IMR-90 (cell line): ENCODE results near the gene ZNF98. TPM values are rescaled to one million over a fixed set of nuclear protein-coding genes. Genes with fewer than 3 reads are reported as not detected.

ENCODE experiments used
- ATAC-seq: fragments of 200-7000 bp; cut with Tn5 transposase; 2 replicates; pipeline ENCODE4 v1.9.1; 2020; ENCODE audit warnings: low read depth, mild to moderate bottlenecking, moderate library complexity
- BruUV-seq: library from RNA; stranded (reverse); fragments of 400-500 nt; replicated peaks from 2 replicates; lab custom pipeline; 2021; lab: Mats Ljungman, UMichigan
- CTCF ChIA-PET: fragments of 300-600 bp; formaldehyde crosslinking; extraction: SDS; loops from one replicate; lab custom pipeline; 2021; ENCODE audit warnings: antibody characterized with exemption; lab: Yijun Ruan, JAX
- POLR2A ChIA-PET: fragments of 300-600 bp; sonication (Branson Sonifier 250); formaldehyde crosslinking; loops from one replicate; lab custom pipeline; 2022; ENCODE audit warnings: antibody characterized with exemption; ENCODE audit not compliant: unreplicated experiment; lab: Charles Lee
- DNase-seq: peaks from one replicate; pipeline ENCODE4 v3.0.0; 2013
- H2AFZ ChIP-seq: replicated peaks from 2 replicates; pipeline ENCODE3; 2013; ENCODE audit warnings: low read length, mild to moderate bottlenecking; ENCODE audit not compliant: poor library complexity
- H2AK5ac ChIP-seq: 2 replicates; pipeline ENCODE4 v1.6.1; 2013; ENCODE audit warnings: low read depth, low read length, inconsistent platforms
- H2AK9ac ChIP-seq: replicated peaks from 2 replicates; pipeline ENCODE3; 2013; ENCODE audit warnings: mild to moderate bottlenecking, low read depth, low read length, moderate library complexity; ENCODE audit not compliant: poor library complexity
- H2BK120ac ChIP-seq: 2 replicates; pipeline ENCODE4 v1.6.1; 2013; ENCODE audit warnings: low read depth, low read length, inconsistent platforms
- H2BK15ac ChIP-seq: 3 replicates; pipeline ENCODE4 v1.6.1; 2013; ENCODE audit warnings: low read depth, low read length, inconsistent platforms
- H2BK20ac ChIP-seq: 2 replicates; pipeline ENCODE4 v1.6.1; 2013; ENCODE audit warnings: low read depth, mild to moderate bottlenecking, inconsistent platforms, low read length, moderate library complexity
- H2BK5ac ChIP-seq: 2 replicates; pipeline ENCODE4 v1.6.1; 2013; ENCODE audit warnings: mild to moderate bottlenecking, low read depth, low read length, inconsistent platforms; ENCODE audit not compliant: poor library complexity, severe bottlenecking
- H3K14ac ChIP-seq: replicated peaks from 2 replicates; pipeline ENCODE4 v1.6.1; 2013; ENCODE audit warnings: low read depth, low read length, inconsistent platforms
- H3K18ac ChIP-seq: 2 replicates; pipeline ENCODE4 v1.6.1; 2013; ENCODE audit warnings: low read depth, low read length, control low read depth
- H3K23ac ChIP-seq: 2 replicates; pipeline ENCODE4 v1.6.1; 2013; ENCODE audit warnings: low read depth, low read length, inconsistent platforms
- H3K27ac ChIP-seq: 2 replicates; pipeline ENCODE4 v1.5.1; 2013; ENCODE audit warnings: mild to moderate bottlenecking, control low read depth, low read length; ENCODE audit not compliant: insufficient read depth
- H3K27me3 ChIP-seq: 2 replicates; pipeline ENCODE4 v1.6.1; 2013; ENCODE audit warnings: low read length; ENCODE audit not compliant: control insufficient read depth, insufficient read depth
- H3K36me3 ChIP-seq: 2 replicates; pipeline ENCODE4 v1.6.1; 2013; ENCODE audit warnings: low read length, mixed read lengths; ENCODE audit not compliant: control insufficient read depth, insufficient read depth
- H3K4ac ChIP-seq: 2 replicates; pipeline ENCODE4 v1.6.1; 2013; ENCODE audit warnings: low read depth, low read length, inconsistent platforms
- H3K4me1 ChIP-seq: 2 replicates; pipeline ENCODE4 v1.6.1; 2013; ENCODE audit warnings: low read length, mixed read lengths; ENCODE audit not compliant: control insufficient read depth, insufficient read depth
- H3K4me2 ChIP-seq: 2 replicates; pipeline ENCODE4 v1.6.1; 2013; ENCODE audit warnings: low read depth, mild to moderate bottlenecking, control low read depth, low read length, moderate library complexity
- H3K4me3 ChIP-seq: 2 replicates; pipeline ENCODE4 v1.5.1; 2013; ENCODE audit warnings: low read depth, mild to moderate bottlenecking, control low read depth, low read length, moderate library complexity; ENCODE audit not compliant: insufficient read depth
- H3K56ac ChIP-seq: 2 replicates; pipeline ENCODE4 v1.6.1; 2013; ENCODE audit warnings: low read length, inconsistent platforms; ENCODE audit not compliant: insufficient read depth; ENCODE audit errors: extremely low read depth
- H3K79me1 ChIP-seq, 2 experiments: 2 replicates each; pipeline ENCODE4 v1.6.1; 2013; ENCODE audit warnings: low read length in 2 of 2, inconsistent platforms in 1 of 2, low read depth in 1 of 2
- H3K9ac ChIP-seq: 2 replicates; pipeline ENCODE4 v1.6.1; 2013; ENCODE audit warnings: low read depth, low read length, control low read depth
- H3K9me1 ChIP-seq: 2 replicates; pipeline ENCODE4 v1.6.1; 2013; ENCODE audit warnings: low read length, inconsistent platforms; ENCODE audit not compliant: insufficient read depth
- H3K9me3 ChIP-seq: 2 replicates; pipeline ENCODE4 v1.6.1; 2013; ENCODE audit warnings: low read length; ENCODE audit not compliant: control insufficient read depth, insufficient read depth
- H4K20me1 ChIP-seq: 2 replicates; pipeline ENCODE4 v1.6.1; 2013; ENCODE audit warnings: low read length, inconsistent platforms; ENCODE audit not compliant: insufficient read depth
- H4K5ac ChIP-seq: 2 replicates; pipeline ENCODE4 v1.6.1; 2013; ENCODE audit warnings: mild to moderate bottlenecking, low read depth, low read length, control low read depth
- H4K8ac ChIP-seq, 2 experiments: 2 replicates each; pipeline ENCODE4 v1.6.1; 2013; ENCODE audit warnings: low read depth in 2 of 2, low read length in 2 of 2, control low read depth in 1 of 2, inconsistent platforms in 1 of 2
- H4K91ac ChIP-seq: 2 replicates; pipeline ENCODE4 v1.6.1; 2013; ENCODE audit warnings: low read depth, low read length, inconsistent platforms; ENCODE audit not compliant: insufficient read depth
- BHLHE40 ChIP-seq: fragments of 150-350 bp; IDR thresholded peaks from 2 replicates; pipeline ENCODE4 v1.6.1; 2016; ENCODE audit warnings: mild to moderate bottlenecking, low read depth, low read length
- CHD1 ChIP-seq: IDR thresholded peaks from 2 replicates; pipeline ENCODE4 v1.6.1; 2012; ENCODE audit warnings: low read depth, low read length, improper control_type of control experiment
- MAZ ChIP-seq: IDR thresholded peaks from 2 replicates; pipeline ENCODE4 v1.6.1; 2012; ENCODE audit warnings: low read depth, mild to moderate bottlenecking, low read length, improper control_type of control experiment, moderate library complexity, borderline replicate concordance
- NFE2L2 ChIP-seq: fragments of 150-350 bp; IDR thresholded peaks from 2 replicates; pipeline ENCODE4 v1.6.1; 2016; ENCODE audit warnings: low read depth, mild to moderate bottlenecking, low read length
- RFX5 ChIP-seq: IDR thresholded peaks from 2 replicates; pipeline ENCODE4 v1.8.0; 2012; ENCODE audit warnings: low read depth, mild to moderate bottlenecking, low read length, moderate library complexity
- WGBS, 2 experiments: methylation state at CpG; one replicate each; pipeline versions ENCODE4 v1.1.5 to v1.1.7; 2013; ENCODE audit warnings: missing lambda C conversion rate in 2 of 2; ENCODE audit not compliant: insufficient read length in 1 of 2; ENCODE audit errors: extremely low coverage in 2 of 2; 5-methylcytosine and 5-hydroxymethylcytosine counted together
- dilution Hi-C: fragments of 300-500 bp; cut with HindIII; formaldehyde crosslinking; loops from one replicate; pipeline ENCODE4 v1.14.3; 2018; ENCODE audit warnings: low sequenced_read_pairs; ENCODE audit not compliant: unreplicated experiment
- in situ Hi-C: fragments of 300-500 bp; cut with MboI; formaldehyde crosslinking; loops from 3 replicates; pipeline ENCODE4 v1.14.3; 2019; ENCODE audit warnings: low sequenced_read_pairs, inconsistent platforms, mixed read lengths
- intact Hi-C: fragments of 100-400 bp; cut with micrococcal nuclease; formaldehyde crosslinking; loops from 2 replicates; pipeline ENCODE4 v1.10.0; 2022
- polyA plus RNA-seq, 3 experiments: library from polyadenylated mRNA; depleted of rRNA; stranded (reverse); fragments of >200 nt; gene quantifications; 2 replicates each; pipeline ENCODE4 v1.2.3, GENCODE V29; 2012; ENCODE audit warnings: low replicate concordance in 1 of 3
- total RNA-seq: library from RNA; depleted of rRNA; stranded (reverse); fragments of >200 nt; gene quantifications from 2 replicates; pipeline ENCODE4 v1.2.3, GENCODE V29; 2012
- TF ChIP-seq, protein P1 (sequence below): fragments of 150-350 bp; IDR thresholded peaks from 2 replicates; pipeline ENCODE4 v1.6.1; 2016; ENCODE audit warnings: low read depth, mild to moderate bottlenecking, low read length, moderate library complexity, borderline replicate concordance

ZNF98 gene
- total and polyA plus RNA-seq, 2 of the 4 experiments (the other 2 are of a cell fraction): not detected

DNA sequence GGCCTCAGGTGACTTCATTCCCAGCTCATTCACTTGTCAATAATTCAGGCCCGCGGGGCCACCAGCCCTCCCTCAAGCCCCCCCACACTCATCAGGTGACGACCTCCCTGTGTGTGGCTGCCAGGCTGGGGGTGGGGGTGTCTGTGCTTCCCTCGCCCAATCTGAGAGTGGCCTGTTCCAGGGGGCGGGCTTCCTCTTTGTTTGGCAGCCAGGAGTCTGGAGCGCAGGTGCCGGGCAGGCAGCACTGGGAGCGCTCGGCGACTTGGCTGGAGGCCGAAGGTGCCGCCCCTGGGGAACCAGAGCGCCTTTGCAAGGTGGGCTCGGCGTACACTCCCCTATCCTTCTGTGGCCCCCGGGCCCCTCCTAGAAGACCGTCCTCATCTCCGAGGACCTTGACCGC, 5.4 kb upstream of the ZNF98 start (continued):
- TF ChIP-seq BHLHE40: no peak
- TF ChIP-seq, protein P1, sequence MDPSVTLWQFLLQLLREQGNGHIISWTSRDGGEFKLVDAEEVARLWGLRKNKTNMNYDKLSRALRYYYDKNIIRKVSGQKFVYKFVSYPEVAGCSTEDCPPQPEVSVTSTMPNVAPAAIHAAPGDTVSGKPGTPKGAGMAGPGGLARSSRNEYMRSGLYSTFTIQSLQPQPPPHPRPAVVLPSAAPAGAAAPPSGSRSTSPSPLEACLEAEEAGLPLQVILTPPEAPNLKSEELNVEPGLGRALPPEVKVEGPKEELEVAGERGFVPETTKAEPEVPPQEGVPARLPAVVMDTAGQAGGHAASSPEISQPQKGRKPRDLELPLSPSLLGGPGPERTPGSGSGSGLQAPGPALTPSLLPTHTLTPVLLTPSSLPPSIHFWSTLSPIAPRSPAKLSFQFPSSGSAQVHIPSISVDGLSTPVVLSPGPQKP: no peak
- TF ChIP-seq RFX5: no peak
- no peak for TF ChIP-seq CHD1
- TF ChIP-seq NFE2L2: no peak

- H3K27me3 ChIP-seq: no peaks in the 10 kb centered on the region
- no peak for ATAC-seq
- no peaks in the 10 kb centered on the region for H3K79me1 ChIP-seq
- H3K27ac ChIP-seq: no peak overlapping the region
- no peak overlapping the region for H2AK5ac ChIP-seq
- no peak overlapping the region for H2BK15ac ChIP-seq
- no peak overlapping the region for H3K4me3 ChIP-seq
- H3K4me2 ChIP-seq: no peak overlapping the region
- H2BK5ac ChIP-seq: no peak overlapping the region
- peaks cover 34% of the 10 kb centered on the region for H3K9me3 ChIP-seq
- no peak overlapping the region for H2BK120ac ChIP-seq
- no peak overlapping the region for H2AK9ac ChIP-seq
- CTCF ChIA-PET: no interaction called here
- H3K18ac ChIP-seq: no peak overlapping the region
- H4K91ac ChIP-seq: no peak overlapping the region
- in situ Hi-C loops: no loop called here
- H4K8ac ChIP-seq: no peak overlapping the region
- no peak overlapping the region for H4K5ac ChIP-seq
- no peak overlapping the region for H3K14ac ChIP-seq
- no TSS peak for BruUV-seq
- H3K9me1 ChIP-seq: no peaks in the 10 kb centered on the region
- no peak overlapping the region for H3K9ac ChIP-seq
- no peak overlapping the region for H3K4ac ChIP-seq
- H2AFZ ChIP-seq: no peak overlapping the region
- no peak for DNase-seq
- H4K20me1 ChIP-seq: no peaks in the 10 kb centered on the region
- H3K4me1 ChIP-seq: no peaks in the 10 kb centered on the region
- dilution Hi-C loops: no loop called here
- H3K56ac ChIP-seq: no peak overlapping the region
- POLR2A ChIA-PET: no interaction called here
- intact Hi-C loops: no loop called here
- no peak overlapping the region for H2BK20ac ChIP-seq
- H3K36me3 ChIP-seq: no peaks in the 10 kb centered on the region
- no peak for TF ChIP-seq MAZ
- no peak for TF ChIP-seq NFE2L2
- TF ChIP-seq RFX5: no peak
- no peak overlapping the region for H3K23ac ChIP-seq
- 40% methylated on average over 1 of the region's 8 CpGs; no CpG with 5 or more reads in 1 of the 2 experiments for WGBS, 2 experiments
Observed at GRCh38 chr19:22426901-22427300, 4.8 kb upstream of the ZNF98 start.
